Keratinocyte (primary cell): Measurements from ENCODE around the gene FAM204A. TPM values are rescaled to one million over a fixed set of nuclear protein-coding genes. Genes with fewer than 3 reads are reported as not detected.

Experiments
- DNase-seq: peaks from one replicate; pipeline ENCODE4 v3.0.0-alpha.2; 2011; ENCODE audit warnings: low read depth, missing footprints, low spot score
- FAIRE-seq: peaks from 2 replicates; lab custom pipeline; 2011; peaks lifted over from hg19 to GRCh38; lab: Jason Lieb, UNC
- H2AFZ ChIP-seq: 2 replicates; pipeline ENCODE4 v1.6.0; 2012; ENCODE audit warnings: low read length, control low read depth, inconsistent platforms; ENCODE audit not compliant: control insufficient read depth
- H3K27ac ChIP-seq: 2 replicates; pipeline ENCODE4 v1.5.1; 2011; ENCODE audit warnings: low read length; ENCODE audit not compliant: control insufficient read depth, insufficient read depth
- H3K27me3 ChIP-seq: 3 replicates; pipeline ENCODE4 v1.6.0; 2011; ENCODE audit warnings: low read length; ENCODE audit not compliant: control insufficient read depth, insufficient read depth; ENCODE audit errors: extremely low read depth
- H3K36me3 ChIP-seq, 2 experiments: 2 replicates in 1 of 2; 3 replicates in 1 of 2; pipeline ENCODE4 v1.5.1; 2011; ENCODE audit warnings: low read length in 2 of 2, mild to moderate bottlenecking in 1 of 2; ENCODE audit not compliant: control insufficient read depth in 2 of 2, insufficient read depth in 2 of 2; ENCODE audit errors: extremely low read depth in 1 of 2
- H3K4me1 ChIP-seq: 3 replicates; pipeline ENCODE4 v1.5.1; 2011; ENCODE audit warnings: low read length; ENCODE audit not compliant: control insufficient read depth, insufficient read depth; ENCODE audit errors: extremely low read depth
- H3K4me2 ChIP-seq: 3 replicates; pipeline ENCODE4 v1.6.0; 2011; ENCODE audit warnings: low read depth, low read length; ENCODE audit not compliant: control insufficient read depth, insufficient read depth; ENCODE audit errors: extremely low read depth
- H3K4me3 ChIP-seq, 3 experiments: fragments of 200-600 bp in 1 of 3; sonication (generic) in 1 of 3; 2 replicates in 2 of 3; 3 replicates in 1 of 3; pipeline ENCODE4 v1.5.1; 2011 to 2016; ENCODE audit warnings: low read length in 3 of 3, mild to moderate bottlenecking in 3 of 3, control low read depth in 2 of 3, inconsistent platforms in 1 of 3, low read depth in 1 of 3, mixed read lengths in 1 of 3, mixed run types in 1 of 3, moderate library complexity in 1 of 3; ENCODE audit not compliant: control insufficient read depth in 2 of 3, insufficient read depth in 2 of 3; ENCODE audit errors: extremely low read depth in 1 of 3
- H3K79me2 ChIP-seq: 2 replicates; pipeline ENCODE4 v1.6.0; 2012; ENCODE audit warnings: low read length; ENCODE audit not compliant: control insufficient read depth, insufficient read depth
- H3K9ac ChIP-seq: 3 replicates; pipeline ENCODE4 v1.6.0; 2011; ENCODE audit warnings: low read length; ENCODE audit not compliant: control insufficient read depth, insufficient read depth; ENCODE audit errors: extremely low read depth
- H3K9me1 ChIP-seq: 3 replicates; pipeline ENCODE4 v1.6.0; 2011; ENCODE audit warnings: low read length; ENCODE audit not compliant: control insufficient read depth, insufficient read depth; ENCODE audit errors: extremely low read depth
- H3K9me3 ChIP-seq: 2 replicates; pipeline ENCODE4 v1.5.1; 2012; ENCODE audit warnings: low read depth, low read length; ENCODE audit not compliant: control insufficient read depth
- H4K20me1 ChIP-seq: 3 replicates; pipeline ENCODE4 v1.6.0; 2011; ENCODE audit warnings: low read length; ENCODE audit not compliant: control insufficient read depth, insufficient read depth; ENCODE audit errors: extremely low read depth
- EZH2 ChIP-seq: IDR thresholded peaks from one replicate; pipeline ENCODE4 v1.6.1; 2012; ENCODE audit warnings: inconsistent platforms, mild to moderate bottlenecking, low read length, moderate library complexity
- dilution Hi-C: fragments of 300-500 bp; cut with MboI; formaldehyde crosslinking; loops from one replicate; pipeline ENCODE4 v1.7.0; 2020; ENCODE audit warnings: low sequenced_read_pairs; ENCODE audit not compliant: extremely low pct_ligation_motif_present
- polyA plus RNA-seq, 5 experiments: library from polyadenylated mRNA; depleted of rRNA in 3 of 5; stranded (reverse) in 3 of 5; stranded (forward) in 1 of 5; unstranded in 1 of 5; fragments of >200 nt; gene quantifications; 1 replicate in 1 of 5; 2 replicates in 3 of 5; 3 replicates in 1 of 5; pipeline versions ENCODE4 v1.2.1 to v1.2.3, GENCODE V29; 2011 to 2012; ENCODE audit warnings: missing spikeins in 2 of 5, low read depth in 1 of 5, low replicate concordance in 1 of 5
- TF ChIP-seq, protein P1 (sequence below), 3 experiments: IDR thresholded peaks in 1 of 3; conservative IDR thresholded peaks in 1 of 3; optimal IDR thresholded peaks in 1 of 3; 2 replicates in 2 of 3; 3 replicates in 1 of 3; pipeline versions ENCODE3 to v1.5.1; 2011; ENCODE audit warnings: low read length in 3 of 3, mild to moderate bottlenecking in 3 of 3, moderate library complexity in 2 of 3, control low read depth in 1 of 3, inconsistent platforms in 1 of 3; ENCODE audit not compliant: insufficient read depth in 2 of 3; ENCODE audit errors: extremely low read depth in 1 of 3

Gene FAM204A
- polyA plus RNA-seq, 1 donor (not counting 4 experiments of a cell fraction or from before 2014, with no cell fraction given), result 38.6 TPM

DNA sequence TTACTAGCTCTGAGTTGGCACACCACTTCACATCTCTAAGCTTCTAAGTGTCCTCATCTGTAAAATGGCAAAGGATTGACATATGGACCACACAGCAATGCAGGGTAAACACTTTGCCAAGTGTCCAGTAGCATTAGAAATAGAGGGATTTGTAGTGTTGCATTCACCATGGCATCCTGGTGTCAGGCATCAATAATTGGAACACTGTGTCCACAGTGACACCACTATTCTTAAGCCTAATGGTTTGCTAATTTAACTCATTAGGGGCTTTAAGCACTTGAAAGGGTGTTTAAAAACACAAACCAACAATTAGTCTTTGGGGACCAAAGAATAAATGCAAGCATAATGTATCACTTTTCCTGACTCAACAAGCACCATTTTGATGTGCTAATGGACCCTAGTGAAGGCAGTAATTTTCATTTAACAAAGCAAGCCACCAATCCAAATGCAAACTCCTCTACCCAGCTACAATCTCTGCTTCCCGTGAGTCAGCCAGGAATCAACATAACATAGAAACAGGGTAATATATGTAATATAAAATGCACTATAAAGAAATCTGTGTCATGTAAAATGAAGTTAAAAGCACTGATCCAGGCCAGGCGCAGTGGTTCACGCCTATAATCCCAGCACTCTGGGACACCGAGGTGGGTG, 75.9 kb downstream of the FAM204A start:
- H3K27me3 ChIP-seq, result no peaks in the 10 kb centered on the region

GRCh38 chr10:118264838-118265470, 77.2 kb downstream of the FAM204A start:
- no peak overlapping the region for H3K27ac ChIP-seq
- H3K36me3 ChIP-seq, result no peaks in the 10 kb centered on the region
- no peak overlapping the region for H3K9ac ChIP-seq
- H2AFZ ChIP-seq, result no peak overlapping the region
- H3K4me2 ChIP-seq, result no peak overlapping the region
- DNase-seq (no peak), FAIRE-seq (no peak)
- no peaks in the 10 kb centered on the region for H3K79me2 ChIP-seq
- TF ChIP-seq EZH2, result no peak
- TF ChIP-seq, protein P1, sequence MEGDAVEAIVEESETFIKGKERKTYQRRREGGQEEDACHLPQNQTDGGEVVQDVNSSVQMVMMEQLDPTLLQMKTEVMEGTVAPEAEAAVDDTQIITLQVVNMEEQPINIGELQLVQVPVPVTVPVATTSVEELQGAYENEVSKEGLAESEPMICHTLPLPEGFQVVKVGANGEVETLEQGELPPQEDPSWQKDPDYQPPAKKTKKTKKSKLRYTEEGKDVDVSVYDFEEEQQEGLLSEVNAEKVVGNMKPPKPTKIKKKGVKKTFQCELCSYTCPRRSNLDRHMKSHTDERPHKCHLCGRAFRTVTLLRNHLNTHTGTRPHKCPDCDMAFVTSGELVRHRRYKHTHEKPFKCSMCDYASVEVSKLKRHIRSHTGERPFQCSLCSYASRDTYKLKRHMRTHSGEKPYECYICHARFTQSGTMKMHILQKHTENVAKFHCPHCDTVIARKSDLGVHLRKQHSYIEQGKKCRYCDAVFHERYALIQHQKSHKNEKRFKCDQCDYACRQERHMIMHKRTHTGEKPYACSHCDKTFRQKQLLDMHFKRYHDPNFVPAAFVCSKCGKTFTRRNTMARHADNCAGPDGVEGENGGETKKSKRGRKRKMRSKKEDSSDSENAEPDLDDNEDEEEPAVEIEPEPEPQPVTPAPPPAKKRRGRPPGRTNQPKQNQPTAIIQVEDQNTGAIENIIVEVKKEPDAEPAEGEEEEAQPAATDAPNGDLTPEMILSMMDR (optimal IDR thresholded peaks at IDR 0.05 in 1 of 3, IDR thresholded peaks at IDR 0.05 in 1 of 3, conservative IDR thresholded peaks at IDR 0.05 in 1 of 3; ENCODE audit: extremely low read depth in 1 of 3, insufficient read depth in 2 of 3, low read length in 3 of 3), result no peak
- H3K9me1 ChIP-seq, result no peaks in the 10 kb centered on the region
- H3K4me3 ChIP-seq, result no peak overlapping the region
- no peaks in the 10 kb centered on the region for H3K9me3 ChIP-seq
- no peaks in the 10 kb centered on the region for H3K4me1 ChIP-seq
- H3K27me3 ChIP-seq, result no peaks in the 10 kb centered on the region
- dilution Hi-C loops, result no loop called here
- no peaks in the 10 kb centered on the region for H4K20me1 ChIP-seq

More for the DNA sequence above, 75.9 kb downstream of the FAM204A start:
- Histone ChIP-seq H3K36me3 (no peaks in the 10 kb centered on the region), H3K4me2 (no peak overlapping the region), H4K20me1 (no peaks in the 10 kb centered on the region), H3K4me1 (no peaks in the 10 kb centered on the region), H3K27ac (no peak overlapping the region), H3K4me3 (no peak overlapping the region), H3K9me3 (no peaks in the 10 kb centered on the region), H3K79me2 (no peaks in the 10 kb centered on the region), H2AFZ (no peak overlapping the region), H3K9ac (no peak overlapping the region), H3K9me1 (no peaks in the 10 kb centered on the region)
- TF ChIP-seq EZH2, result no peak
- TF ChIP-seq, protein P1 (optimal IDR thresholded peaks at IDR 0.05 in 1 of 3, IDR thresholded peaks at IDR 0.05 in 1 of 3, conservative IDR thresholded peaks at IDR 0.05 in 1 of 3; ENCODE audit: extremely low read depth in 1 of 3, insufficient read depth in 2 of 3, low read length in 3 of 3), result no peak
- FAIRE-seq (no peak), DNase-seq (no peak)
- dilution Hi-C loops, result no loop called here
